ENCODE data around the gene SHROOM3.

Gene SHROOM3

GRCh38 chr4:76434901-76435527 lies at the start of gene SHROOM3:
TSS of gene SHROOM3 (plus strand) at chr4:76435229. CDS start at chr4:76436053, 824 bp downstream.
- Histone ChIP-seq H3K4me3 (ENCODE audit: low read depth in 1 of 2, low read length in 1 of 2) (no peak within 1 kb of the TSS), H3K27ac (no peak within 1 kb of the TSS), H3K4me1 (ENCODE audit: control insufficient read depth in 1 of 2, insufficient read depth in 1 of 2, low read depth in 1 of 2, low read length in 1 of 2) (peaks cover 0 to 3% of the 10 kb centered on the region in 2 experiments), H3K27me3 (peaks cover 60% of the 10 kb centered on the region), H3K36me3 (no peaks in the 10 kb centered on the region), H3K9me3 (no peaks in the 10 kb centered on the region)
- no peak for TF ChIP-seq CTCF (IDR thresholded peaks at IDR 0.05)

- H3K36me3 ChIP-seq = no peaks in the 10 kb centered on the region
- H3K4me3 ChIP-seq (ENCODE audit: low read depth in 1 of 2, low read length in 1 of 2) = no peak overlapping the region
- H3K4me1 ChIP-seq (ENCODE audit: control insufficient read depth in 1 of 2, insufficient read depth in 1 of 2, low read depth in 1 of 2, low read length in 1 of 2) = peaks cover 31 to 66% of the 10 kb centered on the region in 2 experiments
- H3K27ac ChIP-seq = peak overlapping the region; percentile 71
- H3K27me3 ChIP-seq = no peaks in the 10 kb centered on the region
- H3K9me3 ChIP-seq = no peaks in the 10 kb centered on the region
- no peak for TF ChIP-seq CTCF (IDR thresholded peaks at IDR 0.05)
Measured at GRCh38 chr4:76385974-76386373, 49.1 kb upstream of the SHROOM3 start.

GRCh38 chr4:76386566-76387305 lies 48.3 kb upstream of the SHROOM3 start:
- H3K27ac ChIP-seq = peak overlapping the region; percentile 71
- peak overlapping the region in 1 of 2 experiments; percentile 7 for H3K4me3 ChIP-seq (ENCODE audit: low read depth in 1 of 2, low read length in 1 of 2)
- H3K4me1 ChIP-seq (ENCODE audit: control insufficient read depth in 1 of 2, insufficient read depth in 1 of 2, low read depth in 1 of 2, low read length in 1 of 2) = peaks cover 30 to 58% of the 10 kb centered on the region in 2 experiments
- H3K36me3 ChIP-seq = no peaks in the 10 kb centered on the region
- no peak for TF ChIP-seq CTCF (IDR thresholded peaks at IDR 0.05)
- H3K27me3 ChIP-seq = no peaks in the 10 kb centered on the region
- no peaks in the 10 kb centered on the region for H3K9me3 ChIP-seq

- Histone ChIP-seq H3K4me3 (ENCODE audit: low read depth in 1 of 2, low read length in 1 of 2) (no peak overlapping the region), H3K27me3 (no peaks in the 10 kb centered on the region), H3K36me3 (no peaks in the 10 kb centered on the region), H3K27ac (no peak overlapping the region), H3K9me3 (no peaks in the 10 kb centered on the region), H3K4me1 (ENCODE audit: control insufficient read depth in 1 of 2, insufficient read depth in 1 of 2, low read depth in 1 of 2, low read length in 1 of 2) (peaks cover 17 to 44% of the 10 kb centered on the region in 2 experiments)
- TF ChIP-seq CTCF (IDR thresholded peaks at IDR 0.05) = no peak
Measured at GRCh38 chr4:76388160-76388908, 46.7 kb upstream of the SHROOM3 start.

- no peak overlapping the region for H3K4me3 ChIP-seq (ENCODE audit: low read depth in 1 of 2, low read length in 1 of 2)
- H3K27ac ChIP-seq = no peak overlapping the region
- no peaks in the 10 kb centered on the region for H3K36me3 ChIP-seq
- TF ChIP-seq CTCF (IDR thresholded peaks at IDR 0.05) = no peak
- no peaks in the 10 kb centered on the region for H3K9me3 ChIP-seq
- H3K4me1 ChIP-seq (ENCODE audit: control insufficient read depth in 1 of 2, insufficient read depth in 1 of 2, low read depth in 1 of 2, low read length in 1 of 2) = no peaks in the 10 kb centered on the region
- H3K27me3 ChIP-seq = no peaks in the 10 kb centered on the region
Measured at GRCh38 chr4:76401654-76402053, 33.4 kb upstream of the SHROOM3 start.
